ENCODE measurements around the gene SPTBN1. TPM values are rescaled to one million over a fixed set of nuclear protein-coding genes. Genes with fewer than 3 reads are reported as not detected.

The SPTBN1 gene
- total RNA-seq, 1 donor from 2014 or later = 983 TPM

GRCh38 chr2:54638774-54639187, 182.7 kb downstream of the SPTBN1 start:
- no peak for DNase-seq (ENCODE audit: low spot score)
- peak overlapping the region; percentile 72 for H3K27ac Mint-ChIP-seq (ENCODE audit: unreplicated experiment)
- peaks cover 34% of the 10 kb centered on the region for H3K27me3 Mint-ChIP-seq (ENCODE audit: unreplicated experiment)
- no peaks in the 10 kb centered on the region for H3K9me3 Mint-ChIP-seq (ENCODE audit: unreplicated experiment)
- peaks cover 83% of the 10 kb centered on the region for H3K36me3 Mint-ChIP-seq (ENCODE audit: low read depth, unreplicated experiment)
- TF ChIP-seq CTCF (IDR thresholded peaks at IDR 0.05; ENCODE audit: unreplicated experiment) = no peak
- peak overlapping the region; percentile 63 for H3K4me3 Mint-ChIP-seq (ENCODE audit: unreplicated experiment)
- peaks cover 59% of the 10 kb centered on the region for H3K4me1 Mint-ChIP-seq (ENCODE audit: unreplicated experiment)

- no peaks in the 10 kb centered on the region for H3K9me3 Mint-ChIP-seq (ENCODE audit: unreplicated experiment)
- no peak for TF ChIP-seq CTCF (IDR thresholded peaks at IDR 0.05; ENCODE audit: unreplicated experiment)
- peaks cover 50% of the 10 kb centered on the region for H3K4me1 Mint-ChIP-seq (ENCODE audit: unreplicated experiment)
- H3K27ac Mint-ChIP-seq (ENCODE audit: unreplicated experiment) = peak overlapping the region; percentile 76
- H3K27me3 Mint-ChIP-seq (ENCODE audit: unreplicated experiment) = peaks cover 33% of the 10 kb centered on the region
- H3K36me3 Mint-ChIP-seq (ENCODE audit: low read depth, unreplicated experiment) = peaks cover 85% of the 10 kb centered on the region
- no peak overlapping the region for H3K4me3 Mint-ChIP-seq (ENCODE audit: unreplicated experiment)
- no peak for DNase-seq (ENCODE audit: low spot score)
These were observed 183.5 kb downstream of the SPTBN1 start for GRCh38 chr2:54639609-54640008.

- Mint-ChIP-seq H3K27ac (ENCODE audit: unreplicated experiment) (peak overlapping the region; percentile 25), H3K36me3 (ENCODE audit: low read depth, unreplicated experiment) (peaks cover 88% of the 10 kb centered on the region), H3K4me1 (ENCODE audit: unreplicated experiment) (peaks cover 40% of the 10 kb centered on the region), H3K9me3 (ENCODE audit: unreplicated experiment) (no peaks in the 10 kb centered on the region), H3K27me3 (ENCODE audit: unreplicated experiment) (peaks cover 32% of the 10 kb centered on the region), H3K4me3 (ENCODE audit: unreplicated experiment) (peak overlapping the region; percentile 18)
- no peak for DNase-seq (ENCODE audit: low spot score)
- TF ChIP-seq CTCF (IDR thresholded peaks at IDR 0.05; ENCODE audit: unreplicated experiment) = no peak
These were observed 184.9 kb downstream of the SPTBN1 start for GRCh38 chr2:54640834-54641540.

- Mint-ChIP-seq H3K4me3 (ENCODE audit: unreplicated experiment) (peak overlapping the region; percentile 73), H3K27me3 (ENCODE audit: unreplicated experiment) (peaks cover 36% of the 10 kb centered on the region), H3K27ac (ENCODE audit: unreplicated experiment) (peak overlapping the region; percentile 77), H3K4me1 (ENCODE audit: unreplicated experiment) (peaks cover 38% of the 10 kb centered on the region), H3K9me3 (ENCODE audit: unreplicated experiment) (no peaks in the 10 kb centered on the region), H3K36me3 (ENCODE audit: low read depth, unreplicated experiment) (peaks cover 91% of the 10 kb centered on the region)
- no peak for TF ChIP-seq CTCF (IDR thresholded peaks at IDR 0.05; ENCODE audit: unreplicated experiment)
- DNase-seq (ENCODE audit: low spot score) = no peak
These were observed 185.9 kb downstream of the SPTBN1 start for GRCh38 chr2:54641988-54642387.

- Mint-ChIP-seq H3K4me1 (ENCODE audit: unreplicated experiment) (peaks cover 31% of the 10 kb centered on the region), H3K27me3 (ENCODE audit: unreplicated experiment) (peaks cover 40% of the 10 kb centered on the region), H3K9me3 (ENCODE audit: unreplicated experiment) (no peaks in the 10 kb centered on the region), H3K27ac (ENCODE audit: unreplicated experiment) (peak overlapping the region; percentile 77), H3K36me3 (ENCODE audit: low read depth, unreplicated experiment) (peaks cover 92% of the 10 kb centered on the region), H3K4me3 (ENCODE audit: unreplicated experiment) (peak overlapping the region; percentile 73)
- no peak for DNase-seq (ENCODE audit: low spot score)
- TF ChIP-seq CTCF (IDR thresholded peaks at IDR 0.05; ENCODE audit: unreplicated experiment) = no peak
These were observed 186.7 kb downstream of the SPTBN1 start for GRCh38 chr2:54642677-54643430.

All from endothelial cell (in vitro differentiated cells).